Skeletal muscle tissue (tissue), 4 donors: ENCODE measurements around the gene MAP3K12. TPM values are rescaled to one million over a fixed set of nuclear protein-coding genes. Genes with fewer than 3 reads are reported as not detected.
A peak's percentile ranks its signal among the peaks of the same experiment; 100 is the strongest.

Experiments used
- H3K27ac ChIP-seq: one replicate; pipeline ENCODE4 v1.7.0; 2013; ENCODE audit warnings: mild to moderate bottlenecking, low read depth, low read length, inconsistent platforms
- H3K27me3 ChIP-seq, 3 donors: one replicate each; pipeline ENCODE4 v1.7.0; 2013; ENCODE audit warnings: low read length in 3 of 3; ENCODE audit not compliant: control insufficient read depth in 3 of 3, insufficient read depth in 3 of 3
- H3K36me3 ChIP-seq, 3 donors: one replicate each; pipeline ENCODE4 v1.7.0; 2013; ENCODE audit warnings: low read length in 3 of 3; ENCODE audit not compliant: control insufficient read depth in 3 of 3, insufficient read depth in 3 of 3
- H3K4me1 ChIP-seq, 3 donors: one replicate each; pipeline ENCODE4 v1.7.0; 2013; ENCODE audit warnings: low read length in 3 of 3, mild to moderate bottlenecking in 3 of 3; ENCODE audit not compliant: control insufficient read depth in 3 of 3, insufficient read depth in 3 of 3
- H3K4me3 ChIP-seq, 3 donors: one replicate each; pipeline ENCODE4 v1.7.0; 2013; ENCODE audit warnings: low read length in 3 of 3
- H3K9ac ChIP-seq, 3 donors: one replicate each; pipeline ENCODE4 v1.7.0; 2013; ENCODE audit warnings: low read length in 3 of 3, mild to moderate bottlenecking in 3 of 3, moderate library complexity in 2 of 3, low read depth in 1 of 3
- H3K9me3 ChIP-seq, 3 donors: one replicate each; pipeline ENCODE4 v1.7.0; 2013; ENCODE audit warnings: low read length in 3 of 3; ENCODE audit not compliant: control insufficient read depth in 3 of 3
- total RNA-seq: library from RNA; depleted of rRNA; stranded (reverse); fragments of >200 nt; gene quantifications from one replicate; pipeline ENCODE4 v1.2.3, GENCODE V29; 2014
- donor health status: Osteomylitis.

Gene MAP3K12
- total RNA-seq, 1 donor from 2014 or later: 4.7 TPM

DNA sequence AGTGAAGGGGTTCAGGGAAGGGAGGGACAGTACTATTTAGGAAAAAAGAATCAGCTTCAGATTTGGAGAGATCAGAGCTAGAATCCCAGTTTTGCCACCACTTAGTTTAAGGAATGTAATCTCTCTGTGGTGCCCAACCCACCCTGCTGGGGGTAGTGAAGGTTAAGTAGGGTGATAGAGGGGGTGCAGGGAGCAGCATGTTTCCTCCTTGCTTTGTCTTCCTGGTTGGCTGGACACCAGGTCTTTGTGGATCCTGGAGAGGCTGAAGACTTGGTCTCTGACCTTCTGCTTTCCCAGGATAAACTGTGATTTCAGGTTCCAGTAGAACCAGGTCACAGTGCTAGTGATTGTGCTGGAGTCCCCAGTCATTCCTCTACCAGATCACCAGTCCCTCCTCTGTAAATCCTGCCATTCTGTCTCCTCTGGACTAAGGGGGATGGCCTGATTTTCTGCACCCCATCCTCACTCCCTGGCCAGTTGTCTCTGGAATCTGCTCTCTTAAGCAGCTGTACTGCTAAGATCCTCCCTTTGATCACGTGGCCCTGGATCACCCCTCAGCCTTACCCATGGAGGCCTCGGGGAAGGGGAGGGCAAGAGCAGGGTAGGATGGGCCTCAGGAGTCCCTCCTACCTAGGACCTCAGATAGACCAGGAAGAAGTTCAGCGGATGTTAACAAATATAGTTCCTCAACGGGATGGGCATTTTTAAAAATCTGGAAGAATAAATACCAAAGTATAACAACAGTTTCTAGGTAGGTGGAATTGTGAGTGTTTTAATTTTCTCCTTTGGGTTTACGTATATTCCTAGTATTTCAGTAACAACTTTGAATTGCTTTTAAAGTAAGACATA is 3.1 kb downstream of the MAP3K12 start:
- no peaks in the 10 kb centered on the region for H3K9me3 ChIP-seq
- no peak overlapping the region for H3K9ac ChIP-seq
- H3K27me3 ChIP-seq: no peaks in the 10 kb centered on the region
- no peaks in the 10 kb centered on the region for H3K36me3 ChIP-seq
- H3K4me3 ChIP-seq: no peak overlapping the region
- peaks cover 37 to 48% (median 41%) of the 10 kb centered on the region in 3 donors for H3K4me1 ChIP-seq
- H3K27ac ChIP-seq: peak overlapping the region; percentile 6

DNA sequence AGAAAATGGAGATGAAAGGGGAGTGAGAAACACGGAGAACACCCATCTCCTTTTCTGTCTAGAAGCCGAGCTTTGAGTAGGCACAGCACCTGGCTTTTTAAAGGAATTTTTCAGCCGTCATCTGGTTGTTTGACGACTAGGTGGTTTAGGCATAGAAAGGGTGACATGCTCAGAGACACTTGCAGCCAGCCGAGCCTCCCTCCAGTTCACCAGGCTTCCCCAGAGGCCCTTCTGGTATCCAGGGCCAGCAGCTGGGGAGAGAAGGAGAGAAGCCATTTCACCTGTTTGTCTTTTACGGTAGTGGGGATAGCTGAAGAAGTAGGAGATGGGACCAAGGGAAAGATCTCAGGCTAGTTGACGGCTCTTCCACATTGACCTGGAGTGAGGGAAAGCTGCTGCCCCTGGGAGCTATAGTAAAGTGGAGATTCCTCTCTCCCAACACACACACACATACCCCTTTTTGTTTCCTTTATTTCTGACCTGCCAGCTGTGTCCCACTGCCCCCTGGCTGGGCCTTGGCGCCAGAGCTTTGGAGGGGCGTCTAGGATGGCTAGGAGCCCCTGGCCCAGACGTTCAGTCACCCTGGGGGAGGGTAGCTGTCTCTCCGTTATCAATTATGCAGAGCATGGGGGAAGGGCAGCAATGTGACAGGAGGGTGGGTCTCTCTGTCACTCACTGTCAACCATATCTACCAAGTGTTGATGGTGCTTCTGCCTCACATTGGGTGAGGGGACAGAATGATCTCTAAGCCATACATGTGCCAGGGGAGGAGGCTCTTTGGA is 5.5 kb downstream of the MAP3K12 start:
- no peaks in the 10 kb centered on the region for H3K27me3 ChIP-seq
- no peaks in the 10 kb centered on the region for H3K36me3 ChIP-seq
- peak overlapping the region; percentile 83 for H3K27ac ChIP-seq
- H3K4me1 ChIP-seq: peaks cover 23 to 35% (median 32%) of the 10 kb centered on the region in 3 donors
- peak overlapping the region; percentile 69 to 80 (median 69) for H3K9ac ChIP-seq
- peak overlapping the region; percentile 77 to 82 (median 80) for H3K4me3 ChIP-seq
- no peaks in the 10 kb centered on the region for H3K9me3 ChIP-seq

DNA sequence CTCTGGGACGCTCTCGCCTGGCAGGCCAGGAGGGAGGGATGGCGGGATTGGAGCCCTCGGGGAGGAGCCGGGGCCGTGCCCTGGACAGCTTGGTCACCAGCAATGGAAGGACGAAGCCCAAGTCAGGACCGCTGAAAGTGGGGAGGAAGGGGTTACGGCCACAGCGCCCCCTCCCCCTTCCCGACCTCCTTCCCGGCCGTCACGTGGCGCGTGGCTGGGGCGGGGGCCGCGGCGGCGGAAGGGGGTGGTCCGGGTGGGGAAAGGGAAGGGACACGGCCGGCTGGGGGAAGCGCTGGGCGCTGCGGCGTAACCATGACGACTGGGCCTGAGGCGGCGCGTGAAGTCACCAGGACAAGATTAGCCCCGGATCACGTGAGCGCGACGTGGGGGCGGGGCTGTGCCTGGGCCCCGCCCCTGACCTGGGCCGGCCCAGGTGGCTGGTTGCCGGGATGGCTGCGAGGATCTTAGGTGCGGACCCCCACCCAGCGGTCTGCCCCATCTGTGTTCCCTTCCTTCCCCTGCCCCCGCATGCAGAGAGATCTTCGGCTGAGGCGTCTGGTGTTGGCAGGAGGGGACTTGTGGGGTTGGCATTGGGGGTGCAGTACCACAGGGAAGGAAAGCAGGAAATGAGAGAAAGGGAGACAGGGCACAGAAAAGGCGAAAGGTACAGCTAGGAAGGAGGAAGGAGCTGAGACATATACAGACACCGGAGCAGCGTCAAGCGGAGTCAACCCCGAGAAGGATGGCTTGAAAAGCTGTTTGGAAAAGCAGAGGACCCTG is 6.2 kb downstream of the MAP3K12 start:
- Histone ChIP-seq H3K27me3 (no peaks in the 10 kb centered on the region), H3K36me3 (peaks cover 0 to 2% (median 0%) of the 10 kb centered on the region in 3 donors), H3K4me1 (peaks cover 18 to 29% (median 26%) of the 10 kb centered on the region in 3 donors), H3K9ac (peak overlapping the region; percentile 69 to 80 (median 80)), H3K9me3 (no peaks in the 10 kb centered on the region), H3K27ac (peak overlapping the region; percentile 83), H3K4me3 (peak overlapping the region; percentile 77 to 82 (median 80))

DNA sequence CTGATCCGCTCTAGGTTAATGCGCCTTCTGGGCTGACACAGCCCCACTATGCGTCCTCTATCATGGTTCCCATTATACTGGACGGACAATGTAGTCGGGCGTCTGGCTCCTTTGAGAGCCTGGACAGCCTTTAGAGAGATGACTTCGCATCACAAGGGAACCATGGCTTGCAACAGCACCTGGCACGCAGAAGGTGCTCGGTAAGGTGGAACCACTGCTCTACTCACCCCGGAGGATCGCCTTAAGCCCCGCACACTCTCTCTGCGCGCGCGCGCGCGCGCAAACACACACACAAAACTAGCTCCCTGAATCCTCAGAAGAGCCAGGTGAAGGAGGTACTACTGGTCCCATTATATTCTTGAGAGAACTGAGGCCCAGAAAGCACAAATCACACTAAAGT is 7.1 kb downstream of the MAP3K12 start:
- Histone ChIP-seq H3K9ac (peak overlapping the region in 1 of 3 donors; percentile 23), H3K9me3 (no peaks in the 10 kb centered on the region), H3K27ac (peak overlapping the region; percentile 83), H3K4me3 (peak overlapping the region; percentile 59 to 82 (median 80)), H3K27me3 (no peaks in the 10 kb centered on the region), H3K4me1 (peaks cover 18 to 25% (median 23%) of the 10 kb centered on the region in 3 donors), H3K36me3 (peaks cover 0 to 8% (median 3%) of the 10 kb centered on the region in 3 donors)

DNA sequence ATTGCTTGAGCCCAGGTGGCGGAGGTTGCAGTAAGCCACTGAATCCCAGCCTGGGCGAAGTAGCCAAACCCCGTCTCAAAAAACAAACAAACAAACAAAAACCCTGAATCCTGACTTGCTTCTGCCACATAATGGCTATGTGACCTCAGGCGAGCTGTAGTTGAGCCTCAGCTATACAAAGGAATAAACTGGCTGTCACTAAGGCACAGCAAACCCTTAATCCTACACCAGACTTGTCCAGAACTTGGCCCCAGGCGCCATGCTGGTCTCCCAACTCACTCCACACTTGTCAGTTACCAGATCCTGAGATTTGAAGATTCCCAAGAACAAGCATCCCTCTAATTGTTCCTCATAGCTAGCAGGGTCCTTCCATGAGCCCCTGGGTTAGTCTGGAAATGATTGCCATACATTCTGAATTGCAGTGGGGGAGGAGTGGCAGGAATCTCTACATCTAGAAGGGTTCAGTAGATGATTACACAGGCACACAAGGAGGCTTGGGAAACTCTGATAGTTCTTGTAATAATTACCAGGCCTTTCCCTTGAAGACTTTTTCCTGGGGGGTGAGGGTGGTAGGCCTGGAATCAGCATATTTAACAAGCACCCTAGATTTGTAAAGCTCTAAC is 9.9 kb downstream of the MAP3K12 start:
- Histone ChIP-seq H3K4me3 (no peak overlapping the region), H3K9me3 (no peaks in the 10 kb centered on the region), H3K36me3 (peaks cover 18 to 30% (median 20%) of the 10 kb centered on the region in 3 donors), H3K27ac (no peak overlapping the region), H3K27me3 (no peaks in the 10 kb centered on the region), H3K9ac (no peak overlapping the region), H3K4me1 (peaks cover 13 to 18% (median 16%) of the 10 kb centered on the region in 3 donors)

DNA sequence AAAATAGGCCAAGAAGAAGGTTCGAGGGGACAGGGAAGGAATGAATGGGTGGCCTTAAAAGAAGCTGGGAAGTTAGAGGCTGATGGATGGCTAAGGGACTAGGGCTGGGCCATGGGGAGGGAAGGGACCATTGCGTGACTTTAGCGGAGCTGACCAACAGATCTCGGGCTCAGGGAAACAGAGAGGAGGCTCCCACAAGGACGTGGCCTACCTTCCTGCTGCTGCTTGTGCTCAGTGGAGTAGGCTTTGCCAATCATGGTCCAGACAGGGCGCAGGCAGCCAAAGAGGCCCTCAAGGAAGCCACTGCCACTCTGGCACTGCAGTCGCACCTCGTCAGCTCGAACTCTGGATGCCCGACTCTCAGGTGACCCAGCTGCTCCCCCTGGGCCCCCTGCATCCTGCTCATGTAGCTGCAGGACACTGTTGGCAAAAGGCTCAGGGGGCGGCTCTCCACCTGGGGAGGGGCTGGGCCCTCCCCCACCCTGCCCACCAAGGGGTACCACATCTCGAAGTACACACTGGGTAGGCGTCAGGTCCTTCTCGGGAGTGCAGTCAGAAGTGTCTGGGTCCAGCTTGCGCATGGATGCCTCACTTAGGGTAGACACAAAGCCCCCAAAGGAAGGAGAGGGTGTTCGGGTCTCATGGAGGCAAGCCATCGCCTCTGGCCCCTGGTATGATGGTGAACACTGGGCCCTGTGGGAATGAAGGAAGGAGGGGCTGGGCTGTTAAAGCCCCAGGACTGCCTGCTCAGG is 12.3 kb downstream of the MAP3K12 start:
- H3K27ac ChIP-seq: no peak overlapping the region
- peak overlapping the region in 1 of 3 donors; percentile 11 for H3K9ac ChIP-seq
- peaks cover 0 to 9% (median 7%) of the 10 kb centered on the region in 3 donors for H3K4me1 ChIP-seq
- H3K9me3 ChIP-seq: no peaks in the 10 kb centered on the region
- H3K36me3 ChIP-seq: peaks cover 26 to 47% (median 41%) of the 10 kb centered on the region in 3 donors
- no peaks in the 10 kb centered on the region for H3K27me3 ChIP-seq
- H3K4me3 ChIP-seq: no peak overlapping the region

DNA sequence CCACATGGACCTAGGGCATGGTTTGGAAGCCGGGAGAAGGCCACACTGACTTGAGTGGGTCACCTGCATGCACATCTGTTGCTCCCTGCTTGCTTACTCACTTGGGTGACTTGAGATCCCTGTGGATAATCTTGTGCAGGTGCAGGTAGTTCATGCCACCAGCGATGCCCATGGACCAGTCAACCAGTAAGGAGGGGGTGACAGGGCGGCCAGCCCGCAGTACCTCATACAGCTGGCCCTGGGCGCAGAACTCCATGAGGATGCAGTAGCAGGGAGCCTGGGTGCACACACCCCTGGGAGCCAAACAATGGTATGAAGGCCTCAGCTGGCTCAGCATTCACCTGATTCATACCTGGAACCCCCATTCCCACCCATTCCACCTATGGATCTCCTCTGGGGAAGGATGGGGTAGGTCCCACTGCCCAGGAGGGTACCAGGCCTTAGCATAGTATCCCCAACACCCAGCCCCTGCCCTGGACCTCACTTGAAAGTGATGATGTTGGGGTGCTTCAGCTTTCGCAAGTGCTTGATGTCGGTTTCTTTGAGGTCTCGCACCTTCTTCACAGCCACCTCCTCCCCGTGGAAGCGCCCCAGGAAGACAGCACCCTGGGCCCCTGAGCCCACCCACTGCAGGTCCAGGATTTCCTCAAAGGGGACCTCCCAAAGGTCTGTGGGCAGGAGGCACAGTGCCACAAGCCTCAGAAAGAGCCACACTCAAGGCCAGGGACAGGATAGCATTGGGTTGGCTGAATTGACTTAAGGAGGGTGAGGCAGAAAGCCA is 13.1 kb downstream of the MAP3K12 start:
- Histone ChIP-seq H3K4me3 (no peak overlapping the region), H3K4me1 (peaks cover 5 to 12% (median 9%) of the 10 kb centered on the region in 3 donors), H3K27me3 (no peaks in the 10 kb centered on the region), H3K36me3 (peaks cover 29 to 52% (median 47%) of the 10 kb centered on the region in 3 donors), H3K9ac (no peak overlapping the region), H3K9me3 (no peaks in the 10 kb centered on the region), H3K27ac (no peak overlapping the region)

DNA sequence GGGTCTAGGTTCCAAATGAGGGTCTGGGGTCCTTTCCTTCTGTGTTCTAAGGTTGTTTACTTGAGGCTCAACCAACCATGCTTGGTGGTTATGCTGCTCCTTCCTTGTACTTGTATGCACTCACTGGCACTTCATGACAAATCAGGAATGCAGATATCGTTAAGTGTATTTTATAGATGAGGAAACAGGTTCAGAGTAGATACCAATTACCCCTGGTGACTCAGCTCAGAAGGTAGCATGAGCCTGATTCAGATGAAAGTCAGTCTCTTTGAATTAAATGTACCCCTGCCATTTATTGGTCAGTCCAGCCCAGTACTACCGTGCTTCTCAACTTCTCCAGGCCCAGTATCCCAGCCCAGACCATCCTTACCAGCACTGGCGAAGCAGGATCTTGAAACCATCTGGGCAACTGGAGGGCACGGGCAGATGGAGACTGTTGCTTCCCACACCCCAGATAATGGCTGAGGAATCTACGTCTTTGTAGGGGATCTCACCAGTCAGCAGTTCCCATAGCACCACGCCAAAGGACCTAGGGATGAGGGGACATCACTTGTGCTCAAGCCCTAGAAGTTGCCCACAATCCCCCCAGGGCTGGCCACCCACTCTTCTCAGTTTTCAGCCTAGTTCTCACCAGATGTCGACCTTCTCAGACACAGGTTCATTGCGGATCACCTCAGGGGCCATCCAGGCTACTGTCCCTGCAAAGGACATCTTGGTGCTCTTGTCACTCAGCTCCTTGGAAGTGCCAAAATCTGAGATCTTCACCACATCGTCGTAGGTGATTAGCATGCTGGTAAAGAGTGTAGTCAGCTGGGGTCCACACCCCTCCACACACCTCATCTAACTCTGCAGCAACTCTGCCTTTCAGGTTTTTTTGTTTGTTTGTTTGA is 14.3 kb downstream of the MAP3K12 start:
- Histone ChIP-seq H3K27me3 (no peaks in the 10 kb centered on the region), H3K9me3 (no peaks in the 10 kb centered on the region), H3K4me3 (no peak overlapping the region), H3K36me3 (peaks cover 36 to 59% (median 53%) of the 10 kb centered on the region in 3 donors), H3K9ac (no peak overlapping the region), H3K4me1 (peaks cover 5 to 12% (median 9%) of the 10 kb centered on the region in 3 donors), H3K27ac (no peak overlapping the region)
